GM21619 (cell line): ENCODE results near the gene IGSF11.

Experiments
- ATAC-seq: cut with Tn5 transposase; IDR thresholded peaks from one replicate; pipeline ENCODE4 v1.9.1; 2021; ENCODE audit not compliant: unreplicated experiment

The IGSF11 gene

GRCh38 chr3:118951089-118951488 is 83.6 kb downstream of the IGSF11 start:
- no peak for ATAC-seq

DNA sequence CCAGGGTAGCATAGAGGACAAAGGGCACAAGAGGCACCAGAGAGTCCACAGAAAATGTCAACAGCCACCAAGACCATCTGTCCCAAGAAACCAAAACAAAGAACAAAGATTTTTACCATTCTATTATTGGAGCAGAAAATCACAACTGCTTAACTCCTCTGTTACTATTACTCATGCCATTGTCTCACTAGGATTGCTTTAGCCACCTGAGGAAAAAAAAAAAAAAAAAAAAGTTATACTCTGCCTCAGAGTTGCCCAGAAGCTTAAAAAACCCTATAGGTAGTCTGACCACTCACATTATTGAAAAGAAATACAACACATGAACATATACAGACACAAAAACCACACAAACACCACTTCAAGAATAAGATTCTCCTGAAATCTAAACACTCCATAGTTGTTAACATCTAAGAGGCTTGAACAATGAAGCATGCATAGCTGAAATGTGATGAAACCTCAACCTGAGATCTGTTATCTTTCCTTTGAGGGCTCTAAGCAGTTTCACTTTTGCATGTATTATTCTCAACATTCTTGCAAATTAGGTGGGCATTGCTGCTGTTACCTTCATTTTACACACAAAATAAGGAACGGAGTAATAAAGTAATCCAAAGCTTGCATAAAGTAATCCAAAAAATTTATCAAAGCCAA is 85.4 kb downstream of the IGSF11 start:
- no peak for ATAC-seq

GRCh38 chr3:118948146-118948545 is 86.5 kb downstream of the IGSF11 start:
- ATAC-seq = no peak

DNA sequence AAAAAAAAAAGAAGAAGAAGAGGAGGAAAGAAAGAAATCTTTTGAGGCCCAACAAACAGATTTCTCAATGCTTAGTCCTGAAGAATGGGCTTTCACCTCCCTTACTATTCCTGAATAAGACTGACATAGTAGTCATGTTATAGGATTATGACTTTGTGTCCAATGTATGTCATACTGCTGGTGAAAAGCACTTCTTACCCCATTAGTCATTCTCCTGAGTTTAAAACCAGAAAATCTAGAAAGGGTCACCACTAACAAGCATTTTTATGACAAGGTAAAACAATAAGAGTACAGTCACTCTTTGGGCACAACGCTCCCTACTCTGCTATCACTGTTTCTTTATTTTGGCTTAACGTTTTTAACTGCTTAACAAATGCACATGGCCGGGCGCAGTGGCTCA is 88.2 kb downstream of the IGSF11 start:
- ATAC-seq = no peak

GRCh38 chr3:118945834-118946233 is 88.8 kb downstream of the IGSF11 start:
- ATAC-seq = no peak

- ATAC-seq = no peak
Observed at GRCh38 chr3:118943597-118943996, 91.0 kb downstream of the IGSF11 start.

GRCh38 chr3:118942671-118943070 is 92.0 kb downstream of the IGSF11 start:
- no peak for ATAC-seq

GRCh38 chr3:118942195-118942594 is 92.5 kb downstream of the IGSF11 start:
- no peak for ATAC-seq

DNA sequence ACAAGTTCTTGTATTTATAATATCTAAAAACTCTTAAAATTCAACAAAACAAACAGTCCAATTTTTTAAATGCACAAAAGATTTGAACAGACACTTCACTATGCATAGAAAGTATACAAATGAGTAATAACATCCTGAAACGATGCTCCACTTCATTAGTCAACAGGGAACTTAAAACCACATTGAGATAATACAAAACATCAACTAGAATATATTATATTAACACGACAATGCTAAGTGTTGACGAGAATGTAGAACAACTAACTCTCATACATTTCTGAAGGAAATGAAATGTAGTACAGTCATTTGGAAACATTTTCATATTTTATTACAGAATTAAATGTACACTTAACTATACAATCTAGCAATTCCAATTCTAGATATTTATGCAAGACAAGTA is 93.4 kb downstream of the IGSF11 start:
- ATAC-seq = no peak

- ATAC-seq = no peak
Observed at GRCh38 chr3:118938183-118938961, 96.3 kb downstream of the IGSF11 start.

GRCh38 chr3:118936811-118937210 is 97.8 kb downstream of the IGSF11 start:
- no peak for ATAC-seq

DNA sequence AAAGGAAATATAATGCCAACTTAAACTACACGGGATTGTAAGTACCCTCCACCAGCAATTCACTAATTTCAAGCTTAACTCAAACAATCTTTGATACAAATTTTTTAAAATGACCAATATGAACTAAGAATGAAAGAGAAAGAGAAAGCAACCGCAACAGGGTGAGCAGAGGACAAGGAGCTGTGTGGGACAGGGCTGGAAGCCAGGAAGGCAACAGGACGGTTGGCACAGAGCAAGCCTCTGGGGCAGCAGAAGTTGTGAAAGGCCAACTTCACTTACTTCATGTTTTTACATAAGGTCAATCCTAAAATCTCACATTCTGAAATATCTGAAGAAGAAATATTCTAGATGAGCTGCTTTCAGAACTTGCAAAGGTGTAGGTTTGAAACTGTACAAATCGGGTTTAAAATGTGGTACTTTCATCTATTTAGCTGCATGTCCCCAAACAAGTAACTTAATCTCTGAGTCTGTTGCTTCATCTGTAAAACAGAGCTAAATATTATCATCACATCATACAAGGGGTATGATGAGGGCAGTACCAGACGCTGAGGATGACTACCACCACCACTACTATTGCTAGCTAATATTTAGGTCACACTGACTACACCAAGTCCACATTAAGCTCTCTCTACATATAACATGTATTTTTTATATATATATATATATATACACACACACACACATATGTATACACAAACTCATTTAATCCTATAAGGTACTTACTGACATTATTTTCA is 101.7 kb downstream of the IGSF11 start:
- ATAC-seq = no peak

- ATAC-seq = no peak
Observed at GRCh38 chr3:118931996-118932395, 102.7 kb downstream of the IGSF11 start.

DNA sequence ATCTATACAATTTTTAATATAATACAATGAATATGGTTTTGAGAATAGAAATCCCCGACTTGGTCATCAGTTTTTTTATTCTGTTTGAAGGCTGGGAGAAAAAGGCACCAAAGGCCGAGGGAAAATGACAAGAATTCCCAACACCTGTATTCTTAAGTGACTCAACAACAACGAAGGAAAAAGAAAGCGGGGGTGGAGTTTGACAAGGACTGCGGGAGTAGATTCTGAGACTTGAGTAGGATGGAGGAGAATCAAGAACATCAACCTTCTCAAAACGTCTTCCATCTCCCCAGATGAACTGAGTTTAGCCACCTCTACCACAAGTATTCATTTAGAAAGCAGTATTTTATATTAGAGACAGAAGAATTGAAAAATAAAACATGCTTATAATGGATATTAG is 107.2 kb downstream of the IGSF11 start:
- ATAC-seq = no peak

DNA sequence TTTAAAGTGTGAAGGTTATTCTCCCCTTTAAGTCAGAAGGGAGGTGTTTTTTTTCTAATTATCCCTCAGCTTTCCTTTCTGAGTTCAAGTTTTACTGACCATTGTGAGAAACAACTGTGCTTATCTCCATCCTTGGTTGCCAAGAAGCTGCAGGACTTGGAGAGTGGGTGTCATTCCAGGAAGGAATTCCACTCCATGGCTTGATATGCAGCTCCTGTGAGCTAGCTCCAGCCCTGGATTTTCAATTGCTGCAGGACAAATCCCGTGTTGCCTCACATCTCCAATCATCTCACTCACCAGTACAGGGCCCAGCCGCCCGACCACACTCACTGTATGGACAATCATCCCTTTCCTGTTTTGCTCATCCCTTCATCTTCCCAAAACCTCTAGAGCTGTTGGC is 122.5 kb downstream of the IGSF11 start:
- ATAC-seq = no peak

- no peak for ATAC-seq
Observed at GRCh38 chr3:118910332-118910731, 124.3 kb downstream of the IGSF11 start.

- ATAC-seq = no peak
Observed at GRCh38 chr3:118909763-118910162, 124.9 kb downstream of the IGSF11 start.

- ATAC-seq = no peak
Observed at GRCh38 chr3:118907909-118908308, 126.7 kb downstream of the IGSF11 start.

GRCh38 chr3:118900737-118901525 is 133.7 kb downstream of the IGSF11 start:
- ATAC-seq = no peak

DNA sequence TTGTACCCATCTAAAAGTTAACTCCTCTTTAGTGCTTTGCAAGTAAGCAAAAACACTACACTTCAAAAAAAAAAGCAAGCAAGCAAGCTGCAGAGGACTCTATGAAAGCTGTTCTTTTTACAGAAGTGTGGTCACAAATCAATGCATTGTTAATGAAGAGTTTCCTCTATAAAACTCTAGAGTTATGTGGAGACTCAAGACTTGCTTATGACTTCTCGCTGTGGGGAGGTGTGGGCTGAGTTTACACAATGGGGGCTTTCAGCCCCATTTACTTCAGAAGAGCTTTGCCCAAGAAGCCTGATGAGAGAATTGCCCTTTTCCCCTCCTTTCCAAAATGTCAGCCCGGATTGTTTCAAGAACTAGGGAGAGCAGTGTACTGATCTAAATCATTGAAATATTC is 144.4 kb downstream of the IGSF11 start:
- no peak for ATAC-seq

DNA sequence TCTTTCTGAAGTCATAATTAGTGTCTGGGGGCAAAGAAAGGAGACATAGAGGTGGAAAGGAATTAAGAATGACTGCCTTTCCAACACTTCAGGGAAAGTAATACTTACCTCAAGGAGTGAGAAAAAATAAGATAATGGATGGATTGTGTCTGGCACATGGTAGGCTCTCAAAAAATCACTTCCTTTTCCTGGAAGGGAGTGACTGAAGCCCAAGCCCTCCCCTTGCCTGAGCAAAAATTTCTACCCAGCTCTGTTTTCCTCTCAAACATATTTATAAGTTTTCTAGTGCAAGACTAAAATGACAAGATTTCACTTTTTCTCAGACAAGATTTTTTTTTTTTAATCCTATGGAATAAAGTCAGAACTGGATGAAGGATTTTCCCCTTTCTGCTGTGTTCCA is 145.0 kb downstream of the IGSF11 start:
- ATAC-seq = no peak
